Lower lobe of right lung (tissue), 2 donors: ENCODE measurements around the gene SASH1. TPM values are rescaled to one million over a fixed set of nuclear protein-coding genes. Genes with fewer than 3 reads are reported as not detected.
A peak's percentile ranks its signal among the peaks of the same experiment; 100 is the strongest.

Experiments used
- ATAC-seq, 2 donors: fragments of 200-7000 bp; cut with Tn5 transposase; one replicate each; pipeline ENCODE4 v1.9.1; 2020 to 2022; ENCODE audit warnings: mild to moderate bottlenecking in 2 of 2, moderate library complexity in 2 of 2
- DNase-seq: peaks from one replicate; pipeline ENCODE4 v3.0.0-alpha.2; 2020
- H3K27ac ChIP-seq: fragments of 200-600 bp; one replicate; pipeline ENCODE4 v1.8.0; 2022
- H3K27me3 ChIP-seq: fragments of 200-600 bp; one replicate; pipeline ENCODE4 v1.8.0; 2022; ENCODE audit warnings: low read depth
- H3K36me3 ChIP-seq: fragments of 200-600 bp; one replicate; pipeline ENCODE4 v1.8.0; 2022; ENCODE audit warnings: mild to moderate bottlenecking
- H3K4me1 ChIP-seq: fragments of 200-600 bp; one replicate; pipeline ENCODE4 v1.8.0; 2022
- H3K4me3 ChIP-seq: fragments of 200-600 bp; one replicate; pipeline ENCODE4 v1.8.0; 2022; ENCODE audit warnings: mild to moderate bottlenecking
- H3K9me3 ChIP-seq: fragments of 200-600 bp; one replicate; pipeline ENCODE4 v1.8.0; 2022
- intact Hi-C: fragments of 100-400 bp; cut with DNase I; formaldehyde crosslinking; loops from one replicate; pipeline ENCODE4 v1.11.0; 2022
- total RNA-seq: library from RNA; stranded (reverse); fragmentation: NEBNext Ultra II Directional; extraction: Animal tissue kit (Norgen Biotek cat#: 25700); gene quantifications from one replicate; pipeline ENCODE4 v1.2.1, GENCODE V29; 2021
- TF ChIP-seq, protein P1 (sequence below): fragments of 200-600 bp; IDR thresholded peaks from one replicate; pipeline ENCODE4 v1.8.0; 2022; ENCODE audit warnings: antibody characterized with exemption, mild to moderate bottlenecking
- donor health status: DM: no; HTN: yes; CAD: no; lungs with severe emphysema.

The SASH1 gene
- total RNA-seq, 1 donor from 2014 or later, result 103 TPM

DNA sequence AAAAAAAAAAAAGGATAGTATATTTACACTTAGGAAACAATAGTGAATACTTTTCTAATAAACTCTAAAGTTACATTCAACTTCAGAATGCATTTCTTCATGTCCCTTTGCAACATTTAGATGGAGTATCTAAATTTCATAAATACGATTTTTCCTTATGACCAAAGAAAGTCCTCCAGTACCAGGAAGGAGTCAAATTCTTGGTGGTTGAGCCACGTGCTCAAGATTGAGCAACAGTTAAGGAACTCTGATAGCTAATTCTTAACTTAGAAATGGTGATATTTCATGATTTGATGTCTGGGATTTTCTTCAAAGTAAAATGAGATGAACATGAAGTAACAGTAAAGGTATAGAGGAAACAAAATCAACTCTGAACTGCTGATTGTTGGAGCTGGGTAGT is 92.7 kb downstream of the SASH1 start:
- H3K4me3 ChIP-seq, result no peak overlapping the region
- intact Hi-C loops, result no loop called here
- H3K4me1 ChIP-seq, result peaks cover 36% of the 10 kb centered on the region
- no peaks in the 10 kb centered on the region for H3K27me3 ChIP-seq
- no peak for ATAC-seq
- no peak overlapping the region for H3K27ac ChIP-seq
- H3K36me3 ChIP-seq, result no peaks in the 10 kb centered on the region
- H3K9me3 ChIP-seq, result no peaks in the 10 kb centered on the region
- TF ChIP-seq, protein P1, sequence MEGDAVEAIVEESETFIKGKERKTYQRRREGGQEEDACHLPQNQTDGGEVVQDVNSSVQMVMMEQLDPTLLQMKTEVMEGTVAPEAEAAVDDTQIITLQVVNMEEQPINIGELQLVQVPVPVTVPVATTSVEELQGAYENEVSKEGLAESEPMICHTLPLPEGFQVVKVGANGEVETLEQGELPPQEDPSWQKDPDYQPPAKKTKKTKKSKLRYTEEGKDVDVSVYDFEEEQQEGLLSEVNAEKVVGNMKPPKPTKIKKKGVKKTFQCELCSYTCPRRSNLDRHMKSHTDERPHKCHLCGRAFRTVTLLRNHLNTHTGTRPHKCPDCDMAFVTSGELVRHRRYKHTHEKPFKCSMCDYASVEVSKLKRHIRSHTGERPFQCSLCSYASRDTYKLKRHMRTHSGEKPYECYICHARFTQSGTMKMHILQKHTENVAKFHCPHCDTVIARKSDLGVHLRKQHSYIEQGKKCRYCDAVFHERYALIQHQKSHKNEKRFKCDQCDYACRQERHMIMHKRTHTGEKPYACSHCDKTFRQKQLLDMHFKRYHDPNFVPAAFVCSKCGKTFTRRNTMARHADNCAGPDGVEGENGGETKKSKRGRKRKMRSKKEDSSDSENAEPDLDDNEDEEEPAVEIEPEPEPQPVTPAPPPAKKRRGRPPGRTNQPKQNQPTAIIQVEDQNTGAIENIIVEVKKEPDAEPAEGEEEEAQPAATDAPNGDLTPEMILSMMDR, result no peak
- DNase-seq, result no peak

DNA sequence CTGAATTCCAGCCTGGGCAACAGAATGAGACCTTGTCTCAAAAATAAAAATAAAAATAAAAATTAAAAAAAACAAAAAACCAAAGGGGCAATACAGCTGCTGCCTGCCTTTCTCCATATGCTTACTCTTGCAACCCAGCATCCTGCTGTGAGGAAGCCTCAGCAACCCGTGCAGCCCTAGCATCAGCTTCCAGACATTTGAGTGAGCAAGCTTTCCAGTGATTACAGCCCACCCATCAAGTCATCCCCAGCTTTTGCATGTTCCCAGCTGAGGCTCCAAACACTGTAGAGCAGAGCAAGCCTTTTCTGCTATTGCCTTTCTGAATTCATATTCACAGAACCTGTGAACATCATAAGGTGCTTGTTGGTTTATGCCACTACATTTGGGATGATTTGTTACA is 93.8 kb downstream of the SASH1 start:
- intact Hi-C loops, result no loop called here
- ATAC-seq, result no peak
- Histone ChIP-seq H3K36me3 (no peaks in the 10 kb centered on the region), H3K9me3 (no peaks in the 10 kb centered on the region), H3K4me3 (no peak overlapping the region), H3K27ac (no peak overlapping the region), H3K27me3 (no peaks in the 10 kb centered on the region), H3K4me1 (peaks cover 47% of the 10 kb centered on the region)
- TF ChIP-seq, protein P1, result no peak
- no peak for DNase-seq

DNA sequence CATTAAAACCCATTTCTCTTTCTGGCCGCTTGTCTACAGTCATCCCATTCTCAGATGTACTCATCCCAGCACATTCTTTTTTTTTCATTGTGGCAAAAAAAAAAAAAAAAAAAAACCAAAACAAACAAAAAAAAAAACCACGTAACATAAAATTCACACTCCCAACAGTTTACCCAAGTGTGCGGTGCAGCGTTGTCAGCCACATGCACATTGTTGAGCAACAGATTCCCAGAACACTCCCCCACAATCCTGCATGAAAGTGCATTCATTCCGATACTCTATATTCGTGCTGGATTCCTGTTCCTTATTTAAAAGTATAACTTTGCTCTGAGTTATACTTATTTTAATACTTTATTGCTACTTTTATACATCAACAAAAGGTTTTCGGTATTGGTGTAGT is 96.0 kb downstream of the SASH1 start:
- DNase-seq (no peak), ATAC-seq (no peak)
- Histone ChIP-seq H3K4me1 (peaks cover 47% of the 10 kb centered on the region), H3K4me3 (no peak overlapping the region), H3K27ac (no peak overlapping the region), H3K27me3 (no peaks in the 10 kb centered on the region), H3K9me3 (no peaks in the 10 kb centered on the region), H3K36me3 (no peaks in the 10 kb centered on the region)
- intact Hi-C loops, result no loop called here
- TF ChIP-seq, protein P1, result no peak

DNA sequence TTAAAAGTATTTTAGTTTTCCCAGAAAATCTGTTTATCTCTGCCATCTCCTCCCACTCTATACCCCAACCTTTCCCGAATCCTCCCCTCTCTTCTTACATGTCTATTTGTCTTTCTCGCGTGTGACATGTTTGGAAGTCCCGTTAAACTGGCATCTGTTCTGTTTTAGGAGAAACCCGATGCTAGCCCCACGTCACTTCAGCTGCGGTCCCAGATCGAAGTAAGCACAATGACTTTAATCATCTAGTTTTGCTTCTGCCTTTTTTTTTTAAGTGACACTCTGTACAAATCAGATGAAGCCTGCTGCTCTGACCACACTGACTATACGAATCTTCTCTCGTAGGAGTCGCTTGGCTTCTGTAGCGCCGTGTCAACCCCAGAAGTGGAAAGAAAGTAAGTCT is 97.4 kb downstream of the SASH1 start:
- Histone ChIP-seq H3K27ac (no peak overlapping the region), H3K27me3 (no peaks in the 10 kb centered on the region), H3K9me3 (no peaks in the 10 kb centered on the region), H3K4me3 (no peak overlapping the region), H3K4me1 (peaks cover 47% of the 10 kb centered on the region), H3K36me3 (no peaks in the 10 kb centered on the region)
- no peak for ATAC-seq
- TF ChIP-seq, protein P1, result no peak
- DNase-seq, result no peak
- intact Hi-C loops, result no loop called here

DNA sequence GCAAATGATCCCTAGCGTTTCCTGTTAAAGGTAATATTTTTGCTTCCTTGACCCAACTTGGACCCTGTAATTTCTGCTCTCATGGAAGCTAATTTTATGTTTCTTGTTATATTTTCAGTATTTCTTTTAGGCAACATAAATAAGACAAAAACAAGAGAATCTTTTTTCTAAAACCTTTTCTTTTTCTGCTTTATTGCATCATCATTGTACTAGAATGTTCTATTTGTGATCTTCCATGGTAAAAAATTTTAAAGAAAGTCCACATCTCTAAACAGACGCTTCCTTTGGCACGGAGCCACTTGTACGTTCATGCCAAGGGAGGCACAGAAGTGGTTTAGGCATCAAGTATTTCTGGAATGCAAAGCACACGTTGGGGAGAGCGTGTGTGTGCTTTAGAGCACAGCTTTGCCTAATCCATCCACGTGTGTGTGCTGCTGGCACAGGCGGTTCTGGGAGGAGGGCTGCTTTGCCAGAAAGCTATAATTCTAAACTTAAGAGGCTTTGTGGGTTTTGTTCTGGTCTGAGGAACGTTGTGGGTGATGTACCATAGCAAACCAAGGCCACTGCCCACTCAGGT is 98.3 kb downstream of the SASH1 start:
- TF ChIP-seq, protein P1, result no peak
- Histone ChIP-seq H3K27ac (peak overlapping the region; percentile 84), H3K36me3 (no peaks in the 10 kb centered on the region), H3K4me1 (peaks cover 38% of the 10 kb centered on the region), H3K4me3 (peak overlapping the region; percentile 2), H3K9me3 (no peaks in the 10 kb centered on the region), H3K27me3 (no peaks in the 10 kb centered on the region)
- ATAC-seq, result peak; percentile 91 to 92
- peak; percentile 76 for DNase-seq
- intact Hi-C loops, result no loop called here
